HG03066 (cell line): ENCODE measurements around the gene GMPPB.

Source experiments
- ATAC-seq: cut with Tn5 transposase; IDR thresholded peaks from one replicate; pipeline ENCODE4 v1.9.1; 2021; ENCODE audit warnings: low read depth; ENCODE audit not compliant: unreplicated experiment

The GMPPB gene

DNA sequence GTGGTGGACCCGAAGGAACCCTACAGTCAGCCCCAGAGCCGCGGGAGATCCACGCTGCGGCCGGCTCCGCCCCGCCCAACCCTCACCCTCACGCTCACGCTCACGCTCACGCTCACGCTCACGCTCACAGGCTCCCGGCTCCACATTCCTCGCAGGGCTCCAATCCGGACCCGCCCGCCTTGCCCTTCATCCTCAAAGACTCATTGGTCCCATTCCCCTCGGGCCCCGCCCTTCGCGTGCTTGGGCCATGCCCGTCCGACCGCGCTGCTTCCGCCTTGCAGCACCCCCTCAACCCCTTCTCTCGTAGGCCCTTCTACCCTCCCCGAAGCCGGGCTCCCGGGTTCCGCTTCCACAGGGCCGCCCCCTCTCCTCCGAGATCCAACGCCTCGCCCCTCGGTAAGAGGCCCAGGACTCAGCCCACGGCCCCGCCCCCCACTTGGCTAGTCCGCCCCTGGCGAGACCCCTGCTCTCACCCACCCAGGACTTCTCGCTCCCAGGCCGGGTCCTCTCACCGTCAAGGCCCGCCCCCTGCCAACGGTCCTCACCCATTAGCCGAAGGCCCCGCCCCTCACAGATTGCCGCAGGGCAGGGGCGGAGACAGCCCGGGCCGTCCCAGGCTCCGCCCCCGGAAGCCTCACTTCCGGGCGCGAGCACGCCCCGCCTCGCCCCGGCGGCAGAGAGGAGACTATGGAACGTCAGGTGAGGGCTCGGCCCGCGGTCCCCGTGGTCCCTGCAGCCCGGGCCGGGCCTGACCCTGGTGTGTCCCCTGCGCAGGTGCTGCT is 49.8 kb downstream of the GMPPB start, which contains the start of gene APEH:
Gene APEH, plus strand, starts transcription at position 637 of the 782 bp plus-strand sequence. Its CDS starts 51 bp downstream, at position 688.
- peak; percentile 79 for ATAC-seq

DNA sequence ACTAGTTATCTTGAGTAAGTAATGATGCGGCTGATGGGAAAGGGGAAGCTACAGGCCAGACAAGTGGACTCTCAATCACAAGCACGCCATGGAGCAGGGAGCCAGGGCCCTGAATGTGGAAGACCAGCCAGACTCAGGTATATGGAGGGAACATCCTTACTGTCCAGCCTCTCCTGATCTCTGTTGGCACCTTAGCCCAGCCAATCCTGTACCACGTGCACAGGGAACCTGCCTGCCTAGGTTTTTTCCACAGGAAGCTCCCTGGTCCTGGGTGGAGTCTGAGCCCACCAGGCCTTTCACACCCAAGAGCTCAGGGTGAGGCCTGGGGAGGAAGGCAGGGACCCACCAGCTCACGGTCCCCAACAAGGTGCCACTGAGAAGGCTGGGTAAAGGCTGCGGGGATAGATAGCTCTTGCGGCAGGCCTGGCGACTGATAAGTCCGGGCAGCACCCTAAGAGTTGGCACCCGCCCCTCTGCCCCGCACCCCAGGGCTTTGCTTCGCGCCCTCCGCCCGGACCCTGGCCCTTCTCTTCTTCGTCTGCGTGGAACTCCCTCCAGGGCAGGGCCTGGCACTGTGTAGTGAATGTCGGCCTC is 50.5 kb downstream of the GMPPB start:
- no peak for ATAC-seq

DNA sequence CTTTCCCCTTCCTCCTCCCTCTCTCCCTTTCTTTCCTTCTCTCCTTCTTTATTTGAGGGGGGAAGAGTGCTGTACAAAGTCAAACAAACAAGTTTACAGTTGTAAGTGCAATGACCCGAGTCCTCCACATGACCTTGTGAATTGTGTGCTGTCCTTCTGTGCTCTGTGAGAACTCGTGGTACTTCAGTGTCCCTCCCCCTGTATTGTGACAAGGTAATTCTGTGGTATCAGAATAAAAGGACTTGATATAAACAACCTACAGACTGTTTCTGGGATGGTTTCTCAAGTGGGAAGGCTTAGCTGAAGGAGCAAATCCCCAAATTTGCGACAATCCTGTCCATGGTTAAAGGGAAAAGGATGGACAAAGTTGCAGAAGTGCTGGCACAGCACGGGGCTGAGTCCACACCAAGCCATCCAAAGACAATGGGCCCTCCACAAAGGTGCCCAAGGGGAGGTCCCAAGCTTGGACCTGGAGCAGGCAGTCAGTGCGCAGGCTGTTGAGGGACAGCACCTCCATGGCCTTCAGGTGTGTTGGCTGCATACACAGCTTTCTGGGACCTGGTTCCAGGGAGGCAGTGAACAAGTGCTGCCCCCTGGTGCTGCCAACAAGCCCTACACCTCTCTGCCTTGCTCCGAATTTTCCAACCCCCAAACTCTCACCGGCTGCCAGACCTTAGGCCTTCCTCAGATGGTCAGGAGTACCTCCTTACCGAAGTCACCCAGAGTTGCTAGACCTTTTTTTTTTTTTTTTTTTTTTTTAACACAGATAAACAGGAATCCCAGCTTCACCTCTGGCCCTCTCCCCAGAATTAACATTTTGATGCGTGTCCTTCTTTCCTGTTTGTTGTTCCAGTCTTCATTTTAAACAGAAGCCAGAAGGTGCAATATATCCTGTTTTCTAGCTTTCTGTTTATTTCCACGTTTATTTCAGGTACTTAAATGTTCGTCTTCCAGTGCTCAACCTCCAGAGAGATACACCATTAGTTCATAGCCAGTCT is 52.2 kb downstream of the GMPPB start:
- ATAC-seq: no peak

DNA sequence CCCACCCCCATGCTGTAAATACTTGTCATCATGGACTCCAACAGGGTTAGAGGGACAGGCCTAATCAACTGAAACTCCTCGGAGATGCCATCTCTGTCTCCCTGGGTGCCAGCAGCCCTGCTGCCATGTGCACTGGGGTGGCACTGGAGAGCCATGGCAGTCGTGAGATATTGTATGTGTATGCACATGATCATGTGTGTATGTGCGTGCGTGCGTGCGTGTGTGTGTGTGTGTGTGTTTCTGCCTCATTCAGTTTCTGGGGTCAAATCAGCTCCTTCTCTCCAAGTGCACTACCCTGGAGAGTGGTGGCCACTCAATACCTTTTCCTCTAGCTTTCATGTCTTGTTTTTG is 52.8 kb downstream of the GMPPB start:
- ATAC-seq: no peak
